Activated CD8-positive, alpha-beta memory T cell treated with anti-CD3 and anti-CD28 coated beads, Interleukin-2, amount 10 ng/mL, durations not matched to agents 7 days and 5 days (primary cell): Measurements from ENCODE around the gene FTCD. TPM values are rescaled to one million over a fixed set of nuclear protein-coding genes. Genes with fewer than 3 reads are reported as not detected.
A peak's percentile ranks its signal among the peaks of the same experiment; 100 is the strongest.

Experiments used
- ATAC-seq: fragments of 150-1000 bp; cut with Tn5 transposase; one replicate; pipeline ENCODE4 v1.10.0; 2021; ENCODE audit warnings: moderate library complexity
- CTCF ChIA-PET: fragments of 350-600 bp; sonication (Branson Sonifier 250); formaldehyde crosslinking; loops from one replicate; lab custom pipeline; 2021; ENCODE audit warnings: antibody characterized with exemption; lab: Charles Lee
- DNase-seq: peaks from one replicate; pipeline ENCODE4 v3.0.0-alpha.2; 2020
- H3K27ac Mint-ChIP-seq: one replicate; pipeline ENCODE4 v1.8.0; 2021; ENCODE audit warnings: mild to moderate bottlenecking, mixed read lengths
- H3K27me3 Mint-ChIP-seq: one replicate; pipeline ENCODE4 v1.8.0; 2021; ENCODE audit warnings: mixed read lengths
- H3K36me3 Mint-ChIP-seq: one replicate; pipeline ENCODE4 v1.8.0; 2021; ENCODE audit warnings: mild to moderate bottlenecking, mixed read lengths
- H3K4me1 Mint-ChIP-seq: one replicate; pipeline ENCODE4 v1.8.0; 2021; ENCODE audit warnings: mixed read lengths
- H3K4me3 Mint-ChIP-seq: one replicate; pipeline ENCODE4 v1.8.0; 2021; ENCODE audit warnings: mild to moderate bottlenecking, moderate library complexity, mixed read lengths
- H3K9me3 Mint-ChIP-seq: one replicate; pipeline ENCODE4 v1.8.0; 2022; ENCODE audit warnings: low read depth, mixed read lengths
- total RNA-seq, 2 experiments: library from RNA; stranded (reverse); gene quantifications; one replicate each; pipeline ENCODE4 v1.2.3, GENCODE V29; 2021

The FTCD gene
- total RNA-seq, 2 experiments from 2014 or later: not detected

DNA sequence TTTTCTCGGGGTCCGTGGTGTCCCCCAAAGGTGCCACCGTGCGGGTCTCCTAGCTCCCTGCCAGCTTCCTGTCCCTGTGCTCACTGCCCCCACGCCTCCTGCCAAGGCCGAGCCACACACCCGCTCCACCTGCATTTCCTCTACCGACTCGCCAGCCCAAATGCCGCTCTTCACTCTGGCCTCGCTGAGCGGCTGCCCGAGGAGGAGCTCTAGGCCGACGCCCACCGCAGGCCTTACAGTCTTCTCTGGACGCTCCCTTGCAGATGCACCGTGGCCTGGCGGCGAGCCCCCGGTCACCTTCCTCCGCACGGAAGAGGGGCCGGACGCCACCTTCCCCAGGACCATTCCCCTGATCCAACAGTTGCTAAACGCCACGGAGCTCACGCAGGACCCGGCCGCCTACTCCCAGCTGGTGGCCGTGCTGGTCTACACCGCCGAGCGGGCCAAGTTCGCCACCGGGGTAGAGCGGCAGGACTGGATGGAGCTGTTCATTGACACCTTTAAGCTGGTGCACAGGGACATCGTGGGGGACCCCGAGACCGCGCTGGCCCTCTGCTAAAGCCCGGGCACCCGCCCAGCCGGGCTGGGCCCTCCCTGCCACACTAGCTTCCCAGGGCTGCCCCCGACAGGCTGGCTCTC is 26.3 kb downstream of the FTCD start:
- ATAC-seq (no peak), DNase-seq (no peak)
- Mint-ChIP-seq H3K27ac (no peak overlapping the region), H3K4me1 (no peaks in the 10 kb centered on the region), H3K9me3 (no peaks in the 10 kb centered on the region), H3K27me3 (no peaks in the 10 kb centered on the region), H3K36me3 (no peaks in the 10 kb centered on the region), H3K4me3 (no peak overlapping the region)
- CTCF ChIA-PET: no interaction called here

DNA sequence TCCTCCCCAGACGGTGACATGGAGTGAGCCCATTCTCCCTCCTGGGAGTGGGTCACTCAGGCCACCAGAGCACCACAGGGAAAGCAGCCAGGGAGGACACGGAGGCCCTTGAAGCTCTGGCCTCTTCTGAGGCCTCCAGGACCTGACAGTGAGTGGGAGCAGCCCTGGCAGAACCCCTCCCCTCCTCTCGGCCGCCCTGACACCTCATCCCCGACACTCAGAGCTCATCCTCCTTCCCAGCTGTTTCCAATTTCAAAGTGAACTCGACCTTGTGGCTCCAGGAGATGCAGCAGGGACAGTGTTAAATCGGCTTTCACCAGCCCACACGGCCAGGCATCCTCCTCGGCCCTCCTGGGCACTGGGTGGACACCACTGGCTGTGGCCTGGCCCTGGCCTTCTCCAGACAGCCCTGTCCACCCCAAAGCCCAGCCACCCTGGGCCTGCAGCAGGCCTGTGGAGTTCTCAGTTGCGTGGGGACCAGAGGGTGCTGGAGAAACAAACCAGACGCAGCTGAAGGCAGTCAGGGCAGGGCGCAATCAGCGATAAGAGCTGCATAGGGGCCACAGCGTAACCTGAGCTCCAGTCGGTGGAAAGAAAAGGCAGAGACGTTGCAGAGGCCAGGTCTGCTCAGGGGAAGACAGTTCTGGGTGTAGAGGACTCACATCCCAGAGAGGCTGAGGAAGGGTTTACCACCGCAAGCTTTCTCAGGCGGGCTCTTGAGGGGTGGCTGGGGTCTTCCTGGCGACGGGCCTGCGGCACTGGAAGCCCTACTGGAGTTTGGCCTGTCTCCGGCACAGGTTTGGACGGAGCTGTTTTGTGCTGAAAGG is 27.1 kb downstream of the FTCD start:
- no peak for DNase-seq
- ATAC-seq: no peak
- H3K9me3 Mint-ChIP-seq: no peaks in the 10 kb centered on the region
- CTCF ChIA-PET: no interaction called here
- no peaks in the 10 kb centered on the region for H3K27me3 Mint-ChIP-seq
- no peak overlapping the region for H3K27ac Mint-ChIP-seq
- H3K4me1 Mint-ChIP-seq: no peaks in the 10 kb centered on the region
- H3K4me3 Mint-ChIP-seq: no peak overlapping the region
- H3K36me3 Mint-ChIP-seq: no peaks in the 10 kb centered on the region

DNA sequence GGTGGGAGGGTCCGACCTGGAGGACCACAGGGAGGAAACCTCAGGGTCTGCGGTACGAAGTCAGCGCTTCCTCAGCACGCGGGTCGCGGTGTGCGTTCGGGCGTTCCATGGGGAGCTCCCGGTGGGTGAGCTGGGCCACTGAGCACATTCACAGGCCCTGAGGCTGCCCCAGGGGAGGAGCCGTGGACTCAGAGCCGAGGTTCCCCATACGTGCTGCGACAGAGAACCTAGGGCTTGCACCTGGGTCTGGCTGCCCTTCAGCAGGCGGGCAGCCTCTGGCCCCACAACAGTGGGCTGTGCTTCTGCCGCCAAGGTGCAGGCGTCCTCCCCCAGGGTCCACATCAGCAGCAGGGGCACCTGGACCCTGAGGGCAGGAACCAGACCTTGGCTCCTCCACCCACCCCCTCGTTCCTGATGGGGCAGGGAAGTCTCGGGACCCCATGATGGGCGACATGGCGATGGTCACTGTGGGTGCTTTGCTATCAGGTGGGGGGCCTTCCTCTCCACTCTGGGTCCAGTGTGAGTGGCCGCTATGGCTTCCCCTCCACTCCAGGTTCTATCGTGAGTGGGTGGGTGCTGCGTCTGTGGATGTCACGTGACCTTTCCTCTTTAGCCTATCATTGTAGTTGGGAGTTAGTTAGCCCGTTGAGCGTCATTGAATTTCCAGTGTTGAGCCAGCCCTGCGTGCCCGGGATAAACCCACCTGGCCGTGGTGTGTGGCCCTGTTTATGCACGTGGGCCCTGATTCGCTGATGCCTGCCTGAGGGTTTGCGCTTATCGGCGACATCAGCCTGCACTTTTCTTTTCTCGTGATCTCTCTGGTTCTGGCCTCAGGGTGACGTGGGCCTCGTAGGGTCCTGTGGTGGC is 27.9 kb downstream of the FTCD start:
- ATAC-seq: no peak
- DNase-seq: no peak
- no peak overlapping the region for H3K4me3 Mint-ChIP-seq
- H3K27me3 Mint-ChIP-seq: no peaks in the 10 kb centered on the region
- CTCF ChIA-PET: no interaction called here
- no peaks in the 10 kb centered on the region for H3K9me3 Mint-ChIP-seq
- H3K36me3 Mint-ChIP-seq: no peaks in the 10 kb centered on the region
- no peaks in the 10 kb centered on the region for H3K4me1 Mint-ChIP-seq
- H3K27ac Mint-ChIP-seq: no peak overlapping the region

DNA sequence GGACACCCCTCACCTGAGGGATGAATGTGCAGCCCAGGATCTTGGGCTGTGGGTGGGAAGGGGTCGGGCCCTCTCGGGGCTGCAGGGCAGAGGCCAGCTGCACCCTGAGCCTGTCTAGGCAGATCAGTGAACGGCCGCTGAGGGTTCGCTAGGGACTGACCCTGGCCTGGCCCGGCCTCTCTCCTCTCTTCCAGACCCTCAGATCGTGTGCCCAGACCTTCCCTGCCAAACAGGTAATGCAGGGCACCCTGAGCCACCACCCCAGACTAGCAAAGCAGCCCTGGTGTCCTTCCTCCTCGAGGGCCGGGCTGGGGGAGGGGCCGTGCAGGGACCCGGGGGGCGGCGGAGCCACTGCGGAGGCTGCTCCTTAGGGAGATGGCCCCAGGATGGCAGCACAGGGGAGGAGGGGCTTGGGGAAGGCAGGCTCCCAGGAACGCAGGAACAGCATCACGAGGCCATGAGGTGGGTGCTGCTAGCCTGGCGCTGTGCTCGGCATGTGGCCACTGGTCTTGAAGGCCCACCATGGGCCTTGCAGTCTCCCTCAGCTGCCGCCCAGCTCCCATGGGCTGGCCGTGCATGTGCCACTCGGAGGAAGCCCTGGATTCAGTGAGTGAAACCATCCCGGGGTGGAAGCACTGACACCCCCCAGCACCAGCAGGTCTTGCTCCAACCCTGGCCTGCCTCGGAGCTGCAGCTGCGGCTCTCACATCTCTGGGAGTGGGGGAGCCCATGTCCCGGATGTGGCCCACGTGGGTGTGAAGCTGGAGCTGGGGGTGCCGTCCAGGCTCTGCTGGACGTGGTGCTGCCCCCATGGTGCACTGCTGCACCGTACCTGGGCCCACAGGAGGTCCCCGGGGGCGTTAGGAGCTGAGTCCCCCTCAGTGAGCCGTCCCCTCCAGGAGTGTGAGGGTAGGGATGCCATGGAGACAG is 28.8 kb downstream of the FTCD start:
- Mint-ChIP-seq H3K27me3 (no peaks in the 10 kb centered on the region), H3K4me1 (no peaks in the 10 kb centered on the region), H3K36me3 (no peaks in the 10 kb centered on the region), H3K4me3 (no peak overlapping the region), H3K9me3 (no peaks in the 10 kb centered on the region), H3K27ac (no peak overlapping the region)
- CTCF ChIA-PET: no interaction called here
- DNase-seq (peak; percentile 38), ATAC-seq (no peak)

DNA sequence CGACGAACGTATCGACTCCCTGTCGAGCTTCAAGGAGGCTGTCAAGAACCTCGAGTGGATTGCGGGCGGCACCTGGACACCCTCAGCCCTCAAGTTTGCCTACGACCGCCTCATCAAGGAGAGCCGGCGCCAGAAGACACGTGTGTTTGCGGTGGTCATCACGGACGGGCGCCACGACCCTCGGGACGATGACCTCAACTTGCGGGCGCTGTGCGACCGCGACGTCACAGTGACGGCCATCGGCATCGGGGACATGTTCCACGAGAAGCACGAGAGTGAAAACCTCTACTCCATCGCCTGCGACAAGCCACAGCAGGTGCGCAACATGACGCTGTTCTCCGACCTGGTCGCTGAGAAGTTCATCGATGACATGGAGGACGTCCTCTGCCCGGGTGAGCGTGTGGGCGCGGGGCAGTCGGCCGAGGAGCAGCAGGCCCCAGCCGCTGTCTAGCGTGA is 29.5 kb downstream of the FTCD start:
- no peak overlapping the region for H3K4me3 Mint-ChIP-seq
- no peaks in the 10 kb centered on the region for H3K4me1 Mint-ChIP-seq
- DNase-seq (peak; percentile 31), ATAC-seq (no peak)
- CTCF ChIA-PET: no interaction called here
- no peaks in the 10 kb centered on the region for H3K27me3 Mint-ChIP-seq
- no peak overlapping the region for H3K27ac Mint-ChIP-seq
- H3K9me3 Mint-ChIP-seq: no peaks in the 10 kb centered on the region
- no peaks in the 10 kb centered on the region for H3K36me3 Mint-ChIP-seq

DNA sequence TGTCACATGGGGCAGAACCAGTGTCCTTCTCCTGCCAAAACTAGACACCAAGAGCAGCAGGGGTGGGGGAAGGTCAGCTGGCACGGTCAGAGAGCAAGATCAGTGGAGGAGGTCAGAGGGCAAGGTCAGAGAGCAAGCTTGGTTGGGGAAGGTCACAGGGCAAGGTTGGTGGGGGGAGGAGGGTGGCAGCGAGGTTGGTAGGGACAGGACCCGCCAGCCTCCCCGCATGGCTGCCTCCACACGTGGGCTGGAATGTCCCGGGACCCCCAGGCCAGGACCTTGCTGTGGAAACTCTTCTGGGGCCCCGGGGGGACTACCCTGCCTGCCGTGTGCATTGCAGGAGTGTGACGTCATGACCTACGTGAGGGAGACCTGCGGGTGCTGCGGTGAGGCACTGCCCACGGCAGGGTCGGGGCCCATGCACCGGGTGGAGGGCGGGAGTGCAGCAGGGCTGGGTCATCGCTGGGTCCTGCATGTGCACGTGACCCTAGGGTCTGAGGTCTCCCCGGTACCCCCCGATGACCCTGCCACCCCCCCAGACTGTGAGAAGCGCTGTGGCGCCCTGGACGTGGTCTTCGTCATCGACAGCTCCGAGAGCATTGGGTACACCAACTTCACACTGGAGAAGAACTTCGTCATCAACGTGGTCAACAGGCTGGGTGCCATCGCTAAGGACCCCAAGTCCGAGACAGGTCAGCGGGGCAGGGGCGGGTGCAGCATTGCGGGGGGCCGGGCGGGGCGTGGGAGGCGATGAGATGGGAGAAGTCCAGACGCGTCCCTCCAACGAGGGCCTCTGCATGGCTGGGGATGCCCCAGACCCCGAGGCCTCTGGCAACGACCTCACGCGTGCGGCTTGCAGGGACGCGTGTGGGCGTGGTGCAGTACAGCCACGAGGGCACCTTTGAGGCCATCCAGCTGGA is 30.2 kb downstream of the FTCD start:
- no peaks in the 10 kb centered on the region for H3K4me1 Mint-ChIP-seq

DNA sequence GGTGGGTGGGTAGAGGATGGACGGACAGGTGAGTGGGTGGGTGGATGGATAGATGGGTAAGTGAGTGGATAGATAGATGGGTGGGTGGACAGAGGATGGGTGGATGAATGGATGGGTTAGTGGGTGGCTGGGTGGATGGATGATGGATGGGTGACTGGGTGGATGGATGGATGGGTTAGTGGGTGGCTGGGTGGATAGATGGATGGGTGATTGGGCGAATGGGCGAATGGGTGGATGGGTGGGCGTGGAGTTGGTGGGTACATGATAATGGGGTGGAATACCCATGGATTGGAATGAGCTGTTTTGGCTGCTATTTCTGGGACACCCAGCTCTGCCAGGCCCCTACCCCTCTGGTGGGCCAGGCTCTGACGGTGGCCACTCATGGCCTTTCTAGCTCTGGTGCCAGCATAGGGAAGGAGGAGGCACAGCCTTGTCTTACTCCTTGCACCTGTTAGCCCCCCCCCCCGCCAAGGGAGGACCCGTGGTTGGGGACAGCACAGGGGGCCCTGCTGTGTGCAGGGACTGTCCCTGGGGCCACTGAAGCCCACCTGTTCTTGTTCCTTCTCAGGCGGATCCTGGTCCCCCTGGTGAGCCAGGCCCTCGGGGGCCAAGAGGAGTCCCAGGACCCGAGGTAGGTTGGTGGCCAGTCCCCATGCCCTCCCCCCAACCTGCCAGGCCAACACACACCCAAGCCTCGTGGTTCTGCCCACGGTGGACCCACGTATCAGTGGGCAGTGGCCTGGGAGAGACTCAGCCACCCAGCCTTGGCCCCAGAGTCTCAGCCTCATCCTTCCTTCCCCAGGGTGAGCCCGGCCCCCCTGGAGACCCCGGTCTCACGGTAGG is 31.1 kb downstream of the FTCD start:
- no peaks in the 10 kb centered on the region for H3K36me3 Mint-ChIP-seq
- DNase-seq (peak; percentile 18), ATAC-seq (no peak)
- CTCF ChIA-PET: no interaction called here
- no peaks in the 10 kb centered on the region for H3K4me1 Mint-ChIP-seq
- H3K27me3 Mint-ChIP-seq: no peaks in the 10 kb centered on the region
- H3K9me3 Mint-ChIP-seq: no peaks in the 10 kb centered on the region
- no peak overlapping the region for H3K4me3 Mint-ChIP-seq
- no peak overlapping the region for H3K27ac Mint-ChIP-seq

More for the DNA sequence above, 30.2 kb downstream of the FTCD start:
- Mint-ChIP-seq H3K27me3 (no peaks in the 10 kb centered on the region), H3K4me3 (no peak overlapping the region), H3K9me3 (no peaks in the 10 kb centered on the region), H3K27ac (no peak overlapping the region), H3K36me3 (no peaks in the 10 kb centered on the region)
- CTCF ChIA-PET: no interaction called here
- DNase-seq (peak; percentile 37), ATAC-seq (no peak)

DNA sequence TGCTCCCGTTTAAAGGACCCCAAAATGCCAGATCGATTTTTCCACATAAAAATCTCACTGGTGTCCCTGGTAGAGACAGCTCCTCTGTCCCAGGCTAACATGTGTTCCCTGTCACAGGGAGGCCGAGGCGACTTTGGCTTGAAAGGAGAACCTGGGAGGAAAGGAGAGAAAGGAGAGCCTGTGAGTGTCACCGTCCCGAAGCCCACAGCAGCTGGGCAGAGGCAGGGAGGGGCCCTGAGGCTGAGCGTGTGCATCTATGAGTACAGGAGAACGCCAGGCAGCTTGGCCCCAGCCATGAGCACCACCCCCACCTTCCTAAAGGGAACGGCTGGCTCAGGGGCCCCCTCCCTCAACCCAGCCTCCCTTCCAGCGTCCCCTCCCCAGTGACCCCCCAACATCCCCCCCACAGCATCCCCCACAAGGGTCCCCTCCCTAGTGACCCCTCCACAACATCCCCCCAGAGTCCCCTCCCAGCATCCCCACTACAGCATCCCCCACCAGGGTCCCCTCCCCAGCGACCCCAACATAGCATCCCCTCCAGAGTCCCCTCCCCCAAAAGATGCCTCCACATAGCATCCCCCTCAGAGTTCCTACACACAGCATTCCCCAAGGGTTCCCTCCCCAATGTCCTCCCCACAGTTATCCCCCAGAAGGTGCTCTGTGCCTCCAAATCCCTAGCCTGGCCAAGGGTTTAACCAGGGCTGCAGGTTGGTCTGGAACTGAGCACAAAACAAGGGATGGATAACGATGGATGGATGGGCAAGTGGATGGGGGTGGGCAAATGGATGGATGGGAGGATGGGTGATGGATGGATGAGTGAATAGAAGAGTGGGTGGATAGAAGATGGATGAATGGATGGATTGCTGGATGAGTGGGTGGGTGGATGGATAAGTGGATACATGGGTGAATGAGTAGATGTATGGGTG is 32.4 kb downstream of the FTCD start:
- ATAC-seq (no peak), DNase-seq (peak; percentile 18)
- H3K36me3 Mint-ChIP-seq: no peaks in the 10 kb centered on the region
- CTCF ChIA-PET: no interaction called here
- no peak overlapping the region for H3K27ac Mint-ChIP-seq
- H3K27me3 Mint-ChIP-seq: no peaks in the 10 kb centered on the region
- no peak overlapping the region for H3K4me3 Mint-ChIP-seq
- H3K9me3 Mint-ChIP-seq: no peaks in the 10 kb centered on the region
- H3K4me1 Mint-ChIP-seq: no peaks in the 10 kb centered on the region

DNA sequence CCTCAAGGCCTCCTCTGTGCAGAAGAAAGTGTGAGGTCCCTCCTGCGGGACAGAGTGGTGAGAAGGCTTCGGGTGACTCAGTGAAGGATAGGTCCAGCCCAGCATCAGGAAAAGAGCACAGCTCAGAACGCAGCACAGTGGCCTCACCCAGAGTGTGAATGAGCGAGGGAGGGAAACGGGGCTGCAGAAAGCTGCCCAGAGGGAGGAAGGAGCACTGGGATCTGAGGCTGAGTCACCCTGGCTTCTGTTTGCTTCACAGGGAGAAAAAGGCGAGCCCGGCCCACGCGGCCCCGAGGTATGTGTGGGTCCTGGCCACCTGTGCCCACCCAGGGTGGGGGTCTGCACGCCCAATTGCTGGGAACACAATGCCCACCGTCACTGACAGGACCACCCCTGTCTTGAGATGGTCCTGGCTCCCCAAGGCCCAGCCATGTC is 33.1 kb downstream of the FTCD start:
- Mint-ChIP-seq H3K9me3 (no peaks in the 10 kb centered on the region), H3K27me3 (no peaks in the 10 kb centered on the region), H3K4me1 (no peaks in the 10 kb centered on the region), H3K4me3 (no peak overlapping the region), H3K27ac (no peak overlapping the region), H3K36me3 (no peaks in the 10 kb centered on the region)
- ATAC-seq (no peak), DNase-seq (peak; percentile 27)
- CTCF ChIA-PET: no interaction called here

DNA sequence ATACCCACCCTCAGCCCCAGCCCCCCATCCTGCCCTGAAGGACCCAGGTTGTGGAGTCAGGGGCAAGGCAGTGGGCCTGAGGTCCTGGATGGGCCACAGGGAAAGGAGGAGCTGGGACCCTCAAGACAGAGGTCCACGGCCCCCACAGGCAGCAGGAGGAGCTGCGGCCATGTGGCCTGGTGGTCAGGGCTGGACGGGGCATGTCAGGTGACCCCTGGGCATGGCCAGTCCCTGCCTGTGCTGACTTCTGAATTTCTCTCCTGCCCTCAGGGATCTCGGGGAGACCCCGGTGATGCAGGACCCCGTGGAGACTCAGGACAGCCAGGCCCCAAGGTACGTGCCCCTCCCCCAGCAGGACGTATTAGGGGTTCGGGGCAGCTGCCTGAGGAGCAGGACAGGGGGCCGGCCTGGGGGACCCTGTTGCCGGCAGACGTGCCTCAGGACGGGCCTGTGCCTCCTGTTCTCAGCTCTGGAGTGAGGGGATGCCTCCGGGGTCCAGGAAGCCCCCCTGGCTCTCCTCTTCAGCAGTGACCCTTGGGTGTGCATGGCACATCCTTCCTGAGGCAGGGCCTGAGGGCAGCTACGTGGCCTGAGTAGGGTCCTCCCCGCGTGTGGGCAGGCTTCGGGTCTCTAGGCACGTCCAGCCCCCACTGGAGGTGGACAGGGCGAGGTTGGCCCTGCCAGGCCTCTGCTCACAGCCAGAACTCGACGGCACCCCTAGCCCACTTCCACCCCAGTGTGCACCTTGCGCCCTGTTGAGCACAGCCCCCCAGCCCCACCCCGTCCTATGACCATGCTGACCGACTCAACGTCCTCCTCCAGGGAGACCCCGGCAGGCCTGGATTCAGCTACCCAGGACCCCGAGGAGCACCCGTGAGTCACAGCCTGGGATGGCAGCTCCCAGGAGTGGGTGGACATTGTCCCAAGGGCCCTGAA is 33.8 kb downstream of the FTCD start:
- ATAC-seq: no peak
- CTCF ChIA-PET: no interaction called here
- no peaks in the 10 kb centered on the region for H3K9me3 Mint-ChIP-seq
- no peak overlapping the region for H3K27ac Mint-ChIP-seq
- H3K4me1 Mint-ChIP-seq: no peaks in the 10 kb centered on the region
- H3K36me3 Mint-ChIP-seq: no peaks in the 10 kb centered on the region
- no peak overlapping the region for H3K4me3 Mint-ChIP-seq
- DNase-seq: peak; percentile 33
- no peaks in the 10 kb centered on the region for H3K27me3 Mint-ChIP-seq
